Caco-2 (cell line): Measurements from ENCODE around the gene DLG2. TPM values are rescaled to one million over a fixed set of nuclear protein-coding genes. Genes with fewer than 3 reads are reported as not detected.

ENCODE experiments used
- BruUV-seq: library from RNA; stranded (reverse); fragments of 400-500 nt; replicated peaks from 2 replicates; lab custom pipeline; 2021; lab: Mats Ljungman, UMichigan
- CTCF ChIA-PET: fragments of 300-600 bp; sonication (Branson Sonifier 250); formaldehyde crosslinking; loops from one replicate; lab custom pipeline; 2022; ENCODE audit warnings: antibody characterized with exemption; lab: Charles Lee
- POLR2A ChIA-PET: fragments of 300-600 bp; sonication (Branson Sonifier 250); formaldehyde crosslinking; loops from one replicate; lab custom pipeline; 2022; ENCODE audit warnings: antibody characterized with exemption; lab: Charles Lee
- DNase-seq, 2 experiments: peaks; one replicate each; pipeline versions ENCODE4 v3.0.0 to v3.0.0-alpha.2; 2020 to 2022
- H3K27me3 ChIP-seq: replicated peaks from 2 replicates; pipeline ENCODE4 v1.6.0; 2011; ENCODE audit warnings: low read length; ENCODE audit not compliant: control insufficient read depth, insufficient read depth
- H3K36me3 ChIP-seq: 2 replicates; pipeline ENCODE4 v1.5.1; 2011; ENCODE audit warnings: low read length; ENCODE audit not compliant: control insufficient read depth, insufficient read depth
- H3K4me1 ChIP-seq: fragments of 250-450 bp; sonication (Bioruptor Pico); 2 replicates; pipeline ENCODE4 v1.5.1; 2020; ENCODE audit warnings: mild to moderate bottlenecking
- H3K4me3 ChIP-seq: 2 replicates; pipeline ENCODE4 v1.5.1; 2011; ENCODE audit warnings: low read depth, mild to moderate bottlenecking, control low read depth, low read length
- H3K9me3 ChIP-seq: fragments of 250-450 bp; sonication (Bioruptor Pico); 2 replicates; pipeline ENCODE4 v1.5.1; 2020; ENCODE audit warnings: mild to moderate bottlenecking, moderate library complexity
- H3K27ac Mint-ChIP-seq: one replicate; pipeline ENCODE4 v1.8.0; 2022; ENCODE audit warnings: mixed read lengths; ENCODE audit not compliant: unreplicated experiment
- H3K27me3 Mint-ChIP-seq: one replicate; pipeline ENCODE4 v1.8.0; 2022; ENCODE audit warnings: mixed read lengths; ENCODE audit not compliant: insufficient read depth, unreplicated experiment
- H3K36me3 Mint-ChIP-seq: one replicate; pipeline ENCODE4 v1.8.0; 2022; ENCODE audit warnings: mild to moderate bottlenecking, mixed read lengths; ENCODE audit not compliant: insufficient read depth, unreplicated experiment
- H3K4me1 Mint-ChIP-seq: one replicate; pipeline ENCODE4 v1.8.0; 2022; ENCODE audit warnings: low read depth, mixed read lengths; ENCODE audit not compliant: unreplicated experiment
- H3K4me3 Mint-ChIP-seq: one replicate; pipeline ENCODE4 v1.8.0; 2022; ENCODE audit warnings: mild to moderate bottlenecking, moderate library complexity, mixed read lengths; ENCODE audit not compliant: unreplicated experiment
- H3K9me3 Mint-ChIP-seq: one replicate; pipeline ENCODE4 v1.8.0; 2022; ENCODE audit warnings: mixed read lengths; ENCODE audit not compliant: unreplicated experiment
- CTCF ChIP-seq, 2 experiments: fragments of 200-600 bp in 1 of 2; IDR thresholded peaks; 1 replicate in 1 of 2; 2 replicates in 1 of 2; pipeline versions ENCODE4 v1.5.1 to v1.8.0; 2011 to 2022; ENCODE audit warnings: antibody characterized with exemption in 1 of 2, control low read depth in 1 of 2, inconsistent platforms in 1 of 2, low read depth in 1 of 2, low read length in 1 of 2, mild to moderate bottlenecking in 1 of 2, moderate library complexity in 1 of 2; ENCODE audit not compliant: insufficient read depth in 1 of 2, severe bottlenecking in 1 of 2, unreplicated experiment in 1 of 2
- intact Hi-C: fragments of 100-400 bp; cut with micrococcal nuclease; formaldehyde crosslinking; loops from one replicate; pipeline ENCODE4 v1.10.0; 2022; ENCODE audit not compliant: unreplicated experiment
- total RNA-seq: library from RNA; stranded (reverse); gene quantifications from 2 replicates; pipeline ENCODE4 v1.2.3, GENCODE V29; 2022

Gene DLG2
- total RNA-seq, 1 experiment from 2014 or later = 21.6 TPM

DNA sequence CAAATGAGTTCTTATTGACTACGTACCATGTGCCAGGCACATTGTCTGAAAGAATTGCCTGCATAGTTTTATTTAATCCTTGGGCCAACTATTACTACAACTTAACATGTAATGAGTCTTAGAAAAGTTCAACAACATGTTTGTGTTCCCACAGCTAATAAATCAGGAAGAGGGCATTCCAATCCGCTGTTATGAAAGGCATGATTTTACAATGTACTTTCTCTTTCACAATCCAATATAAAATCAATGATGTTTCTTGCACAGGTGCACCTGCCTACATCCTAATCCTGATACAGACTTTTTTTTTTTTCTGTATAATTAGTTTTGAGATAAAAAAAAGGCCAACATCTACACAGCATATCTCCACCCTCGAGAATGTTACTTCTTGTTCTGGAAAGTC, 1612.6 kb downstream of the DLG2 start:
- no peaks in the 10 kb centered on the region for H3K27me3 ChIP-seq
- no peaks in the 10 kb centered on the region for H3K9me3 ChIP-seq
- ChIA-PET CTCF (no interaction called here), POLR2A (no interaction called here)
- no peak overlapping the region for H3K4me3 Mint-ChIP-seq
- no peaks in the 10 kb centered on the region for H3K4me1 Mint-ChIP-seq
- no peak for TF ChIP-seq CTCF (IDR thresholded peaks at IDR 0.05; ENCODE audit: insufficient read depth in 1 of 2, low read depth in 1 of 2, low read length in 1 of 2, severe bottlenecking in 1 of 2, unreplicated experiment in 1 of 2)
- BruUV-seq = no TSS peak
- no peaks in the 10 kb centered on the region for H3K36me3 Mint-ChIP-seq
- H3K36me3 ChIP-seq = no peaks in the 10 kb centered on the region
- H3K4me1 ChIP-seq = no peaks in the 10 kb centered on the region
- no peak overlapping the region for H3K27ac Mint-ChIP-seq
- no peak overlapping the region for H3K4me3 ChIP-seq
- intact Hi-C loops = no loop called here
- no peaks in the 10 kb centered on the region for H3K9me3 Mint-ChIP-seq
- no peak for DNase-seq
- no peaks in the 10 kb centered on the region for H3K27me3 Mint-ChIP-seq

- H3K4me3 ChIP-seq = no peak overlapping the region
- Mint-ChIP-seq H3K27ac (no peak overlapping the region), H3K36me3 (no peaks in the 10 kb centered on the region), H3K4me3 (no peak overlapping the region), H3K4me1 (no peaks in the 10 kb centered on the region), H3K27me3 (no peaks in the 10 kb centered on the region), H3K9me3 (no peaks in the 10 kb centered on the region)
- no peaks in the 10 kb centered on the region for H3K9me3 ChIP-seq
- no peaks in the 10 kb centered on the region for H3K4me1 ChIP-seq
- CTCF ChIA-PET = no interaction called here
- TF ChIP-seq CTCF (IDR thresholded peaks at IDR 0.05; ENCODE audit: insufficient read depth in 1 of 2, low read depth in 1 of 2, low read length in 1 of 2, severe bottlenecking in 1 of 2, unreplicated experiment in 1 of 2) = no peak
- intact Hi-C loops = no loop called here
- no peaks in the 10 kb centered on the region for H3K27me3 ChIP-seq
- DNase-seq = no peak
- POLR2A ChIA-PET = no interaction called here
- H3K36me3 ChIP-seq = no peaks in the 10 kb centered on the region
- no TSS peak for BruUV-seq
Observed at GRCh38 chr11:84012171-84012826, 1614.8 kb downstream of the DLG2 start.

DNA sequence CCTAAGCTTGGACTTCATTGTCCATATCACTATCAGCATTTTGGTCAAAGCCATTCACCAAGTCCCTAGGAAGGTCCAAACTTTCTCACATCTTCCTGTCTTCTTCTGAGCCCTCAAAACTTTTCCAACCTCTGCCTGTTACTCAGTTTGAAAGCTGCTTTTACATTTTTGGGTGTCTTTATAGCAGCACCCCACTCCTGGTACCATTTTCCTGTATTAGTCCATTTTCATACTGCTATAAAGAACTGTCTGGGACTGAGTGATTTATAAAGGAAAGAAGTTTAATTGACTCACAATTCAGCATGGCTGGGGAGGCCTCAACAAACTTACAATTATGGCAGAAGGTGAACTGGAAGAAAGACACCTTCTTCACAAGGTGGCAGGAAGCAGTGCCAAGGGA, 1624.0 kb downstream of the DLG2 start:
- Mint-ChIP-seq H3K27ac (no peak overlapping the region), H3K4me3 (no peak overlapping the region), H3K27me3 (no peaks in the 10 kb centered on the region), H3K4me1 (no peaks in the 10 kb centered on the region), H3K9me3 (peaks cover 56% of the 10 kb centered on the region), H3K36me3 (no peaks in the 10 kb centered on the region)
- DNase-seq = no peak
- POLR2A ChIA-PET = no interaction called here
- intact Hi-C loops = no loop called here
- Histone ChIP-seq H3K4me1 (no peaks in the 10 kb centered on the region), H3K9me3 (peaks cover 31% of the 10 kb centered on the region), H3K27me3 (no peaks in the 10 kb centered on the region), H3K36me3 (no peaks in the 10 kb centered on the region), H3K4me3 (no peak overlapping the region)
- BruUV-seq = no TSS peak
- CTCF ChIA-PET = no interaction called here
- no peak for TF ChIP-seq CTCF (IDR thresholded peaks at IDR 0.05; ENCODE audit: insufficient read depth in 1 of 2, low read depth in 1 of 2, low read length in 1 of 2, severe bottlenecking in 1 of 2, unreplicated experiment in 1 of 2)
